K562 (cell line): Measurements from ENCODE around the gene DRD1. TPM values are rescaled to one million over a fixed set of nuclear protein-coding genes. Genes with fewer than 3 reads are reported as not detected.

Source experiments
- RAD21 ChIP-seq, 2 experiments: fragments of 250-450 bp in 1 of 2; fragments of 450-650 bp in 1 of 2; sonication (Bioruptor Pico) in 1 of 2; formaldehyde crosslinking in 1 of 2; IDR thresholded peaks in 1 of 2; conservative IDR thresholded peaks in 1 of 2; 2 replicates each; pipeline versions ENCODE4 v1.4.0 to v1.8.0; 2020 to 2022; ENCODE audit warnings: mild to moderate bottlenecking in 2 of 2, moderate library complexity in 1 of 2
- RBM14 ChIP-seq: fragments of 200-400 bp; formaldehyde crosslinking; IDR thresholded peaks from 2 replicates; pipeline ENCODE4 v1.6.1; 2018; ENCODE audit warnings: low read depth, mild to moderate bottlenecking, low read length, moderate library complexity, borderline replicate concordance; ENCODE audit not compliant: insufficient read depth
- ZNF354B ChIP-seq: fragments of 250-450 bp; sonication (Bioruptor Pico); IDR thresholded peaks from 2 replicates; pipeline ENCODE4 v1.4.0; 2020
- ZNF445 ChIP-seq: fragments of 250-450 bp; sonication (Bioruptor Pico); IDR thresholded peaks from 2 replicates; pipeline ENCODE4 v1.4.0; 2020; ENCODE audit warnings: low read depth, mild to moderate bottlenecking, moderate library complexity
- polyA plus RNA-seq, 8 experiments: library from polyadenylated mRNA; depleted of rRNA in 4 of 8; stranded (reverse) in 5 of 8; unstranded in 3 of 8; fragments of >200 nt; fragmentation: Nextera tagmentation in 2 of 8; fragmentation: Illumina TruSeq in 1 of 8; extraction: Ambion mirVana in 2 of 8; extraction: Trizol in 1 of 8; gene quantifications; 2 replicates each; pipeline versions ENCODE4 v1.2.1 to v1.2.3, GENCODE V29; 2011 to 2014; ENCODE audit warnings: inconsistent platforms in 1 of 8, missing spikeins in 1 of 8
- total RNA-seq, 7 experiments: library from RNA; depleted of rRNA in 6 of 7; stranded (reverse); fragments of >200 nt in 6 of 7; fragmentation: Illumina TruSeq in 2 of 7; extraction: Trizol in 2 of 7; gene quantifications; 2 replicates each; pipeline versions ENCODE4 v1.2.1 to v1.2.3, GENCODE V29; 2011 to 2021; ENCODE audit warnings: low replicate concordance in 1 of 7
- TF ChIP-seq, protein P1 (sequence below), 3 experiments: IDR thresholded peaks in 2 of 3; conservative IDR thresholded peaks in 1 of 3; 2 replicates each; pipeline ENCODE4 v1.5.1; 2011 to 2012; ENCODE audit warnings: low read length in 3 of 3, mild to moderate bottlenecking in 3 of 3, control low read depth in 2 of 3, improper control_type of control experiment in 1 of 3, inconsistent platforms in 1 of 3, low read depth in 1 of 3, mixed read lengths in 1 of 3, moderate library complexity in 1 of 3; ENCODE audit not compliant: insufficient read depth in 2 of 3
- TF ChIP-seq, protein P2 (sequence below): IDR thresholded peaks from 2 replicates; pipeline ENCODE4 v1.6.1; 2011; ENCODE audit warnings: borderline replicate concordance, low read depth, mild to moderate bottlenecking, moderate library complexity, low read length; ENCODE audit not compliant: insufficient read depth, poor library complexity, severe bottlenecking

The DRD1 gene
- total and polyA plus RNA-seq, 9 of the 15 experiments (the other 6 are each of a cell fraction or from before 2014, with no cell fraction given), result not detected

DNA sequence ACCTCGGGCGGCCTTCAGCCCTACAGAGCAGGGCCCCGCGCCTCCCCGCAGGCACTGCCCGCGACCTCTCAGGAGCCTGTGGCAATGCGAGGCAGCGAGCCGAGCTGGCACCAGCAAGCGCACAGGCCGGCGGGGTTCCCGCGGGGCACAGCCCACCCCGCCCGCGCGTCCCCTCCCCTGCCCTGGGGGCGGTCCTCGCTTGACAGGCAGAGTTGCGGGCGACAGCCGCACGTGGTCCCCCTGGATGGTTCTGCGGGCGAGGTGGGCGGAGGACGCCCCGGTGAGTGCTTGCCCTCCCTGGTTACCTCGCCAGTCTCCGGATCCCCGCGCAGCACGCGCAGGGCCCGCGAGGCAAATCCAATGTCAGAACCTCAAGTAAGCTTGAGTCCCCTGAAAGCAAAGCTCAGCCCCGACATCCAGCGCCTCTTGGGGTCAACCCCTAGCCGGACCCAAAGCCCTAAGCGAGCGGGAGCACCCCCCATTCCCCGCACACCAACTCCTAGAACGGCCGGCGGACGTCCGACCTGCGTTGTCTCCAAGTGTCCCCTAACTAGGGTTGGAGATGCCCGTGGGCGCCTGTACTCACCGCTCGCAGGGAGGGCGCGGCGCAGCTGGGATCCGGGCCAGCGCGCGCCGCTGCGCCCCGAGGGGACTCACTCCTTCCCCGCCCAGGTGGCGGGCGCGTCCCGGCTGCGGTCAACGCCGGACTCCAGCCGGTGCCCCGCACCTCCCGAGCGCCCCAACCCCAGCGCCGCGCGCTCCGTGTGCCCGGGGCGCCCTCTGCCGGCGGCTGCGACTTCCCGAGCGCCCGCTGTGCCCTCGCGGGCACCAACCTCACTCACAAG, at the start of gene DRD1 (continued):
- TF ChIP-seq, protein P1, sequence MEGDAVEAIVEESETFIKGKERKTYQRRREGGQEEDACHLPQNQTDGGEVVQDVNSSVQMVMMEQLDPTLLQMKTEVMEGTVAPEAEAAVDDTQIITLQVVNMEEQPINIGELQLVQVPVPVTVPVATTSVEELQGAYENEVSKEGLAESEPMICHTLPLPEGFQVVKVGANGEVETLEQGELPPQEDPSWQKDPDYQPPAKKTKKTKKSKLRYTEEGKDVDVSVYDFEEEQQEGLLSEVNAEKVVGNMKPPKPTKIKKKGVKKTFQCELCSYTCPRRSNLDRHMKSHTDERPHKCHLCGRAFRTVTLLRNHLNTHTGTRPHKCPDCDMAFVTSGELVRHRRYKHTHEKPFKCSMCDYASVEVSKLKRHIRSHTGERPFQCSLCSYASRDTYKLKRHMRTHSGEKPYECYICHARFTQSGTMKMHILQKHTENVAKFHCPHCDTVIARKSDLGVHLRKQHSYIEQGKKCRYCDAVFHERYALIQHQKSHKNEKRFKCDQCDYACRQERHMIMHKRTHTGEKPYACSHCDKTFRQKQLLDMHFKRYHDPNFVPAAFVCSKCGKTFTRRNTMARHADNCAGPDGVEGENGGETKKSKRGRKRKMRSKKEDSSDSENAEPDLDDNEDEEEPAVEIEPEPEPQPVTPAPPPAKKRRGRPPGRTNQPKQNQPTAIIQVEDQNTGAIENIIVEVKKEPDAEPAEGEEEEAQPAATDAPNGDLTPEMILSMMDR (IDR thresholded peaks at IDR 0.05 in 2 of 3, conservative IDR thresholded peaks at IDR 0.05 in 1 of 3; ENCODE audit: insufficient read depth in 2 of 3, low read depth in 1 of 3, low read length in 3 of 3), result peak; percentile 59 to 76 (median 60)
- TF ChIP-seq ZNF445 (CRISPR knock-in tag) (no peak), RBM14 (no peak), ZNF354B (no peak), RAD21 (CRISPR knock-in tag; conservative IDR thresholded peaks at IDR 0.05 in 1 of 2, IDR thresholded peaks at IDR 0.05 in 1 of 2) (peak; percentile 66 to 71)
- TF ChIP-seq, protein P2, sequence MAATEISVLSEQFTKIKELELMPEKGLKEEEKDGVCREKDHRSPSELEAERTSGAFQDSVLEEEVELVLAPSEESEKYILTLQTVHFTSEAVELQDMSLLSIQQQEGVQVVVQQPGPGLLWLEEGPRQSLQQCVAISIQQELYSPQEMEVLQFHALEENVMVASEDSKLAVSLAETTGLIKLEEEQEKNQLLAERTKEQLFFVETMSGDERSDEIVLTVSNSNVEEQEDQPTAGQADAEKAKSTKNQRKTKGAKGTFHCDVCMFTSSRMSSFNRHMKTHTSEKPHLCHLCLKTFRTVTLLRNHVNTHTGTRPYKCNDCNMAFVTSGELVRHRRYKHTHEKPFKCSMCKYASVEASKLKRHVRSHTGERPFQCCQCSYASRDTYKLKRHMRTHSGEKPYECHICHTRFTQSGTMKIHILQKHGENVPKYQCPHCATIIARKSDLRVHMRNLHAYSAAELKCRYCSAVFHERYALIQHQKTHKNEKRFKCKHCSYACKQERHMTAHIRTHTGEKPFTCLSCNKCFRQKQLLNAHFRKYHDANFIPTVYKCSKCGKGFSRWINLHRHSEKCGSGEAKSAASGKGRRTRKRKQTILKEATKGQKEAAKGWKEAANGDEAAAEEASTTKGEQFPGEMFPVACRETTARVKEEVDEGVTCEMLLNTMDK, result peak; percentile 14
